ENCODE results near the gene ZNF800.

ZNF800 gene

DNA sequence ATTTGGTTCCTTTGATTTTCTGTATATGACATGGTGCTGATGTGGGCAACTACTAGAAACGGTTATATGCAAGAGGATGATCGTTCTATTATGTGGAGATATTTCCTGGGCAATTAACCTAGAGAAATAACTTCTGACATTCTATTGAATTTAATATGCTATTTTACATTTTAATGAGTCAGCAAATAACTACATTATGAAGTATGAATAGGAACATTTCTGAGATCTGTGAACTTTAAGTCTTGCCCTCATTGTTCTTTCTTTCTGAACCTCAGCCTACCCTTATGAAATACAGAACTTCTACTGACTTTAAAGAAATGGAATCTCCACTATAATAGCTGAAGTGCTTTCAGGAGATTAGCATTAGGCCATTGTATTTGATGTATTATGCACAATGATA is 59.6 kb downstream of the ZNF800 start:
- TF ChIP-seq, protein P1, sequence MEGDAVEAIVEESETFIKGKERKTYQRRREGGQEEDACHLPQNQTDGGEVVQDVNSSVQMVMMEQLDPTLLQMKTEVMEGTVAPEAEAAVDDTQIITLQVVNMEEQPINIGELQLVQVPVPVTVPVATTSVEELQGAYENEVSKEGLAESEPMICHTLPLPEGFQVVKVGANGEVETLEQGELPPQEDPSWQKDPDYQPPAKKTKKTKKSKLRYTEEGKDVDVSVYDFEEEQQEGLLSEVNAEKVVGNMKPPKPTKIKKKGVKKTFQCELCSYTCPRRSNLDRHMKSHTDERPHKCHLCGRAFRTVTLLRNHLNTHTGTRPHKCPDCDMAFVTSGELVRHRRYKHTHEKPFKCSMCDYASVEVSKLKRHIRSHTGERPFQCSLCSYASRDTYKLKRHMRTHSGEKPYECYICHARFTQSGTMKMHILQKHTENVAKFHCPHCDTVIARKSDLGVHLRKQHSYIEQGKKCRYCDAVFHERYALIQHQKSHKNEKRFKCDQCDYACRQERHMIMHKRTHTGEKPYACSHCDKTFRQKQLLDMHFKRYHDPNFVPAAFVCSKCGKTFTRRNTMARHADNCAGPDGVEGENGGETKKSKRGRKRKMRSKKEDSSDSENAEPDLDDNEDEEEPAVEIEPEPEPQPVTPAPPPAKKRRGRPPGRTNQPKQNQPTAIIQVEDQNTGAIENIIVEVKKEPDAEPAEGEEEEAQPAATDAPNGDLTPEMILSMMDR (conservative IDR thresholded peaks at IDR 0.05; ENCODE audit: low read depth, low read length) = no peak
- H3K4me3 ChIP-seq (ENCODE audit: low read length) = no peak overlapping the region
- no peak for DNase-seq (ENCODE audit: low read depth)

DNA sequence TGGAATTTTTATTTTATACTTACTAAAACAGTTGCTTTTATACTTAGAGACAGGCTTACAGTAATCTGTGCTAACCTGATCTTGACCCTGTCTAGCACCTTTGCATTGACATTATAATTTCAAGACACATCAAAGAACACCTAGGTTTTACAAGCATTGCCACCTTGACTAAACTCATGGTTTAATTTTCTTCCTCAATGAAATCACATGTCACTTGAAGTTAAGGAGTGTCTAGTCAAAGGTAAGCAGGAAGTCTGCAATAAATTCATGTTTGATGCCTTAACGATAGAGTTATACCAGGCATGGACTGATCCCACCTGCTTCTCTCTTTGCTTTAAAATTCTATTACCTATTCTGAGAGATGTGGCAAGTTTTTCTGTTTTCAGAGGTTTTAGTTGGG is 62.4 kb downstream of the ZNF800 start:
- TF ChIP-seq, protein P1 (conservative IDR thresholded peaks at IDR 0.05; ENCODE audit: low read depth, low read length) = no peak

DNA sequence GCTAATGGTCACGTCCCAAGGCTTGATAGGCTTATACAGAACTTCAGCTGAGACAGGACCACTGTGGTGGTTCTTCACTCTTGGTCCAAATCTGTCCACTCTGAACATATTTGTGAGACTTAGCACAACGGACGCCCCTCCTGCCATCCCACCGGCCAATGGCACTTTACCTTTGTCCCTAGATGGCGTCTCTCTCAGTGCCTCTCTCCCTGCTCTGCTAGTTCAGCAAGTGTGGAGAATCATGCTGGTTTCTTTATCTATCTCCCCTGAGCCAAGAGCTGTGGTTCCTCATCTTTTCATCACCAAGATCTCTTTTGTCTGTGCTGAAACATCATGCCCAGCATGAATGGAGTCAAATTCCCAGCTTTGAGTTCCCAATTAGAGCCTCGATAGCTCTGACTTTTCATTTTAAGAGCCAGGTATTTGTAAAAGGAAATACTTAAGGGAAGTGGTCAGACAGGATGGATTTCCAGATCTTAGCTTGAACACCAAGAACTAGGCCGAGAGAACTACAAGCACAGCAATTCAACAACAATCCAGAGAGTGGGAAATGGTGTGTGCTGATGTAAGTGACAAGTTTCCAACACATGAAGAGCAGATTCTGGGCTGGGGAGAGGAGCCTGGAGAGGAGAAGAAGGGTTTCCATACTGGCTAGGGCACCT is 69.5 kb downstream of the ZNF800 start:
- DNase-seq (ENCODE audit: low read depth) = no peak
- no peak overlapping the region for H3K4me3 ChIP-seq (ENCODE audit: low read length)
- TF ChIP-seq, protein P1 (conservative IDR thresholded peaks at IDR 0.05; ENCODE audit: low read depth, low read length) = no peak

More for the DNA sequence above, 62.4 kb downstream of the ZNF800 start:
- no peak overlapping the region for H3K4me3 ChIP-seq (ENCODE audit: low read length)
- DNase-seq (ENCODE audit: low read depth) = no peak

DNA sequence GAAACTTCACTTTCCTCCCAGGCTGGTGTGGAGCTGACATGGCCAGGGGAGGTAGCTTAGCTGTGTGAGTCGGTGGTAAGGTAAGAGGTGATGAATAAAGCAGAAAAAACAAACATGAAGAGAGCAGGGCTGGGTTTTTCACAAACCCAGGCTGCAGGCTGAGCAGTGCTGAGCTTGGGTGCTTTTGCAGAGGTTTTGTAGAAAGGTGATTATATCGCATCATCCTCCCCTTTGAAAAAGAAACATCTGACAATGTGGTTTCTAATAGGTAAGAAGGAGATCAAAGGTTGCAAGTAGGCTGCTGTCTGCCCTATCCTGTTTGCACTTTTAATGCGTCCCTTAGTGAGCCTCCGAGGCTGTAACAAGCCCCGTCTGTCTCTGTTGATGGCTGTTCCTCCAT is 70.2 kb downstream of the ZNF800 start:
- TF ChIP-seq, protein P1 (conservative IDR thresholded peaks at IDR 0.05; ENCODE audit: low read depth, low read length) = no peak
- DNase-seq (ENCODE audit: low read depth) = no peak
- H3K4me3 ChIP-seq (ENCODE audit: low read length) = no peak overlapping the region

- H3K4me3 ChIP-seq (ENCODE audit: low read length) = no peak overlapping the region
- TF ChIP-seq, protein P1 (conservative IDR thresholded peaks at IDR 0.05; ENCODE audit: low read depth, low read length) = no peak
- DNase-seq (ENCODE audit: low read depth) = no peak
Measured at GRCh38 chr7:127320974-127321373, 71.5 kb downstream of the ZNF800 start.
